HepG2 (cell line): ENCODE results near the gene PIP5K1C. TPM values are rescaled to one million over a fixed set of nuclear protein-coding genes. Genes with fewer than 3 reads are reported as not detected.

Experiments used
- ATAC-seq: fragments of 200-7000 bp; cut with Tn5 transposase; 3 replicates; pipeline ENCODE4 v1.9.1; 2020; ENCODE audit warnings: mild to moderate bottlenecking, moderate library complexity
- BruUV-seq: library from RNA; stranded (reverse); fragments of 400-500 nt; replicated peaks from 2 replicates; lab custom pipeline; 2021; lab: Mats Ljungman, UMichigan
- CTCF ChIA-PET: fragments of 300-600 bp; formaldehyde crosslinking; extraction: SDS; loops from one replicate; lab custom pipeline; 2021; ENCODE audit warnings: low total read pairs, inconsistent platforms, low intra/inter-chr PET ratio; lab: Yijun Ruan, JAX
- POLR2A ChIA-PET: fragments of 350-600 bp; sonication (Branson Sonifier 250); formaldehyde crosslinking; loops from one replicate; lab custom pipeline; 2020; ENCODE audit warnings: antibody characterized with exemption, inconsistent platforms; lab: Yijun Ruan, JAX
- DNase-seq: peaks from one replicate; pipeline ENCODE4 v3.0.0-alpha.2; 2015; ENCODE audit warnings: low spot score
- FAIRE-seq: peaks from 3 replicates; lab custom pipeline; 2011; peaks lifted over from hg19 to GRCh38; lab: Jason Lieb, UNC
- H2AFZ ChIP-seq: one replicate; pipeline ENCODE4 v1.6.1; 2011; ENCODE audit warnings: low read length, inconsistent platforms
- H3K27ac ChIP-seq: fragments of 300-600 bp; 3 replicates; pipeline ENCODE4 v1.8.0; 2011; ENCODE audit warnings: mixed run types, mild to moderate bottlenecking, mixed read lengths, low read length, inconsistent platforms; ENCODE audit not compliant: insufficient read depth; ENCODE audit errors: extremely low read length
- H3K27me3 ChIP-seq, 2 experiments: fragments of 200-600 bp in 1 of 2; 2 replicates in 1 of 2; 3 replicates in 1 of 2; pipeline versions ENCODE4 v1.6.0 to v1.8.0; 2011; ENCODE audit warnings: low read length in 2 of 2, mild to moderate bottlenecking in 2 of 2, moderate library complexity in 2 of 2, inconsistent platforms in 1 of 2; ENCODE audit not compliant: insufficient read depth in 2 of 2, control insufficient read depth in 1 of 2
- H3K36me3 ChIP-seq, 2 experiments: fragments of 200-600 bp in 1 of 2; replicated peaks in 1 of 2; 2 replicates in 1 of 2; 3 replicates in 1 of 2; pipeline versions ENCODE4 v1.5.1 to v1.8.0; 2011; ENCODE audit warnings: low read length in 2 of 2, inconsistent platforms in 1 of 2; ENCODE audit not compliant: insufficient read depth in 2 of 2, control insufficient read depth in 1 of 2
- H3K4me1 ChIP-seq: 2 replicates; pipeline ENCODE4 v1.5.1; 2012; ENCODE audit warnings: low read length, inconsistent platforms; ENCODE audit not compliant: insufficient read depth
- H3K4me2 ChIP-seq: 2 replicates; pipeline ENCODE4 v1.6.0; 2011; ENCODE audit warnings: low read depth, low read length, inconsistent platforms
- H3K4me3 ChIP-seq, 3 experiments: fragments of 200-600 bp in 1 of 3; sonication (generic), shearing (Covaris generic) in 1 of 3; replicated peaks in 1 of 3; 2 replicates each; pipeline ENCODE4 v1.5.1; 2011 to 2016; ENCODE audit warnings: low read length in 3 of 3, inconsistent platforms in 2 of 3, low read depth in 2 of 3, mild to moderate bottlenecking in 2 of 3, control low read depth in 1 of 3, mixed read lengths in 1 of 3; ENCODE audit not compliant: insufficient read depth in 1 of 3
- H3K79me2 ChIP-seq: one replicate; pipeline ENCODE4 v1.6.1; 2011; ENCODE audit warnings: low read length, inconsistent platforms; ENCODE audit not compliant: insufficient read depth
- H3K9ac ChIP-seq: 2 replicates; pipeline ENCODE4 v1.6.0; 2011; ENCODE audit warnings: mild to moderate bottlenecking, low read depth, low read length, inconsistent platforms; ENCODE audit not compliant: insufficient read depth
- H3K9me3 ChIP-seq: 2 replicates; pipeline ENCODE4 v1.5.1; 2012; ENCODE audit warnings: mild to moderate bottlenecking, low read length
- H4K20me1 ChIP-seq: 2 replicates; pipeline ENCODE4 v1.6.0; 2011; ENCODE audit warnings: inconsistent platforms, mild to moderate bottlenecking, low read length, moderate library complexity; ENCODE audit not compliant: insufficient read depth
- CEBPG ChIP-seq: IDR thresholded peaks from 2 replicates; pipeline ENCODE4 v1.6.1; 2016
- DNMT1 ChIP-seq: sonication (generic); formaldehyde crosslinking; IDR thresholded peaks from 2 replicates; pipeline ENCODE4 v1.5.1; 2020; ENCODE audit warnings: mild to moderate bottlenecking, missing genetic modification reagents
- FOXK1 ChIP-seq: sonication (generic); formaldehyde crosslinking; IDR thresholded peaks from 2 replicates; pipeline ENCODE4 v1.4.0; 2020; ENCODE audit warnings: low read depth, missing genetic modification reagents, borderline replicate concordance
- RBFOX2 ChIP-seq: fragments of 200-400 bp; formaldehyde crosslinking; IDR thresholded peaks from 2 replicates; pipeline ENCODE4 v1.6.1; 2017; ENCODE audit warnings: low read depth, mild to moderate bottlenecking, low read length
- WGBS: methylation state at CpG from one replicate; pipeline ENCODE4 v1.1.6; 2017; ENCODE audit warnings: low lambda C conversion rate; 5-methylcytosine and 5-hydroxymethylcytosine counted together
- in situ Hi-C: cut with HindIII; loops from 2 replicates; pipeline ENCODE4 v1.10.0; 2017; ENCODE audit warnings: low pct_unique_long_range_greater_than_20kb; ENCODE audit not compliant: extremely low pct_ligation_motif_present
- intact Hi-C: fragments of 100-400 bp; cut with micrococcal nuclease; formaldehyde crosslinking; loops from one replicate; pipeline ENCODE4 v1.10.0; 2022; ENCODE audit not compliant: unreplicated experiment
- polyA plus RNA-seq, 8 experiments: library from polyadenylated mRNA; depleted of rRNA in 3 of 8; stranded (reverse) in 7 of 8; unstranded in 1 of 8; fragments of >200 nt; fragmentation: Illumina TruSeq in 4 of 8; extraction: Trizol in 4 of 8; gene quantifications; 2 replicates each; pipeline versions ENCODE4 v1.2.1 to v1.2.3, GENCODE V29; 2011 to 2016; ENCODE audit warnings: low read depth in 4 of 8, missing spikeins in 1 of 8, mixed read lengths in 1 of 8; ENCODE audit not compliant: insufficient read depth in 1 of 8
- total RNA-seq, 5 experiments: library from RNA; depleted of rRNA; stranded (reverse); fragments of >200 nt; fragmentation: Illumina TruSeq; extraction: Trizol; gene quantifications; 2 replicates each; pipeline ENCODE4 v1.2.3, GENCODE V29; 2016; ENCODE audit warnings: low read depth in 1 of 5
- TF ChIP-seq, protein P1 (sequence below): sonication (generic); formaldehyde crosslinking; conservative IDR thresholded peaks from 2 replicates; pipeline ENCODE4 v1.8.0; 2022; ENCODE audit warnings: low read depth, missing genetic modification reagents
- TF ChIP-seq, protein P2 (sequence below): sonication (generic); formaldehyde crosslinking; IDR thresholded peaks from 2 replicates; pipeline ENCODE4 v1.4.0; 2020; ENCODE audit warnings: missing genetic modification reagents

The PIP5K1C gene
- total and polyA plus RNA-seq, 2 of the 13 experiments (the other 11 are each of a cell fraction or from before 2014, with no cell fraction given): 3.6 to 4.3 TPM

DNA sequence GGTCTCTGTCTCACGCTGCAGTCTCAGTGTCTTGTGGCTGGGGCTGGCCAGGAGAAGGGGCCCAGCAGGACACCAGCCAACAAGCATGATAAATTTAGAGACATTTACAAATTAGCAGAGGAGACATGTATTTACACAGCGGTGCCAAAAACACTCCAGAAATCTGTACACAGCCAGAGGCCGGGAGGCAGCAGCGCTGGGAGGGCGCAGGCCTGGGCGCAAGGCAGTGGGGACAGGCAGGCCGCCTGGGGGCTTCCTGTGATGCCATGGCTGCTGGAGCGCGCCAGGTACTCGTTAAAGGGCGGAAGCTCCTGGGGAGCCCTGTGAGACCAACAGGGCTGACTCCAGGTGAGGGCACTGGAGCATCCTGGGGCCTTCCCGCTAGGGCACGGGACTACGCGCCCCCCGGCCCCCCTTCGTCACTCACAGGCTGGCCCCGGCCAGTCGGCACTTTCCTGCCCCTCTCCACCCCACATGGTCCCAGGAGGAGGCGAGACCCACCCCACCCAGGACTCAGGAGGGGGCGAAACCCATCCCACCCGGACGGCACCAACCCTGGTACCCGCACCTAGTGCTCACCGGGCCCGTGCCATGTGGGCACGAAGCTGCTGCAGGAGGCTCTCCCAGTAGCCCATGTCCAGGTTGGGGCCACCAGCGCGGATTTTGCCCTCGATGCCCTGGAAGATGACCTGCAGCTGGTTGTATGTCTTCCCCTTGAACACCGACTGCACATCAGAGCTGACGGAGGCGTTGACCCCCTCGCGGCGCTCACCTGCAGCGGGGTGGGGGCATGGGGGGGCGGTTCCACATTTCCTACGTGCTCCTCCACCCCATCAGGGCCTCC is 86.2 kb downstream of the PIP5K1C start:
- Histone ChIP-seq H3K27me3 (no peaks in the 10 kb centered on the region), H3K36me3 (peaks cover 5 to 13% of the 10 kb centered on the region in 2 experiments; a peak in 3 of 5 replicates), H3K4me2 (no peak overlapping the region), H3K27ac (no peak overlapping the region), H3K4me1 (no peaks in the 10 kb centered on the region), H2AFZ (no peak overlapping the region), H3K9ac (no peak overlapping the region), H3K4me3 (no peak overlapping the region), H3K79me2 (no peaks in the 10 kb centered on the region), H3K9me3 (no peaks in the 10 kb centered on the region), H4K20me1 (no peaks in the 10 kb centered on the region)
- FAIRE-seq: no peak
- CTCF ChIA-PET: no interaction called here
- no peak for DNase-seq
- TF ChIP-seq DNMT1 (CRISPR knock-in tag) (no peak), CEBPG (no peak), RBFOX2 (no peak), FOXK1 (no peak)
- TF ChIP-seq, protein P1, sequence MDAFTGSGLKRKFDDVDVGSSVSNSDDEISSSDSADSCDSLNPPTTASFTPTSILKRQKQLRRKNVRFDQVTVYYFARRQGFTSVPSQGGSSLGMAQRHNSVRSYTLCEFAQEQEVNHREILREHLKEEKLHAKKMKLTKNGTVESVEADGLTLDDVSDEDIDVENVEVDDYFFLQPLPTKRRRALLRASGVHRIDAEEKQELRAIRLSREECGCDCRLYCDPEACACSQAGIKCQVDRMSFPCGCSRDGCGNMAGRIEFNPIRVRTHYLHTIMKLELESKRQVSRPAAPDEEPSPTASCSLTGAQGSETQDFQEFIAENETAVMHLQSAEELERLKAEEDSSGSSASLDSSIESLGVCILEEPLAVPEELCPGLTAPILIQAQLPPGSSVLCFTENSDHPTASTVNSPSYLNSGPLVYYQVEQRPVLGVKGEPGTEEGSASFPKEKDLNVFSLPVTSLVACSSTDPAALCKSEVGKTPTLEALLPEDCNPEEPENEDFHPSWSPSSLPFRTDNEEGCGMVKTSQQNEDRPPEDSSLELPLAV (CRISPR knock-in tag): no peak
- TF ChIP-seq, protein P2, sequence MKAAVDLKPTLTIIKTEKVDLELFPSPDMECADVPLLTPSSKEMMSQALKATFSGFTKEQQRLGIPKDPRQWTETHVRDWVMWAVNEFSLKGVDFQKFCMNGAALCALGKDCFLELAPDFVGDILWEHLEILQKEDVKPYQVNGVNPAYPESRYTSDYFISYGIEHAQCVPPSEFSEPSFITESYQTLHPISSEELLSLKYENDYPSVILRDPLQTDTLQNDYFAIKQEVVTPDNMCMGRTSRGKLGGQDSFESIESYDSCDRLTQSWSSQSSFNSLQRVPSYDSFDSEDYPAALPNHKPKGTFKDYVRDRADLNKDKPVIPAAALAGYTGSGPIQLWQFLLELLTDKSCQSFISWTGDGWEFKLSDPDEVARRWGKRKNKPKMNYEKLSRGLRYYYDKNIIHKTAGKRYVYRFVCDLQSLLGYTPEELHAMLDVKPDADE: no peak
- no peak for ATAC-seq
- BruUV-seq: no TSS peak
- POLR2A ChIA-PET: no interaction called here
- in situ Hi-C loops: no loop called here
- 96% methylated on average over 16 of the region's 39 CpGs for WGBS
- intact Hi-C loops: no loop called here
